GM12878 (cell line): ENCODE measurements around the gene PDGFD. TPM values are rescaled to one million over a fixed set of nuclear protein-coding genes. Genes with fewer than 3 reads are reported as not detected.

Source experiments
- BCLAF1 ChIP-seq: fragments of 450-650 bp; IDR thresholded peaks from 2 replicates; pipeline ENCODE4 v1.6.1; 2017; ENCODE audit warnings: antibody characterized with exemption, mild to moderate bottlenecking, moderate library complexity
- BHLHE40 ChIP-seq, 2 experiments: fragments of 450-650 bp in 1 of 2; IDR thresholded peaks; 2 replicates each; pipeline ENCODE4 v1.6.1; 2011 to 2017; ENCODE audit warnings: low read depth in 2 of 2, borderline replicate concordance in 1 of 2, improper control_type of control experiment in 1 of 2, low read length in 1 of 2, mild to moderate bottlenecking in 1 of 2
- CHD1 ChIP-seq: IDR thresholded peaks from 2 replicates; pipeline ENCODE4 v1.6.1; 2012; ENCODE audit warnings: low read depth, low read length, improper control_type of control experiment
- HCFC1 ChIP-seq: fragments of 150-350 bp; IDR thresholded peaks from 2 replicates; pipeline ENCODE4 v1.6.1; 2014; ENCODE audit warnings: low read length
- IRF3 ChIP-seq: fragments of 450-650 bp; IDR thresholded peaks from 2 replicates; pipeline ENCODE4 v1.6.1; 2014; ENCODE audit warnings: mild to moderate bottlenecking
- MTA3 ChIP-seq: IDR thresholded peaks from 2 replicates; pipeline ENCODE4 v1.6.1; 2012; ENCODE audit warnings: low read length, inconsistent platforms, borderline replicate concordance
- MYB ChIP-seq: fragments of 150-350 bp; IDR thresholded peaks from 2 replicates; pipeline ENCODE4 v1.6.1; 2014; ENCODE audit warnings: mild to moderate bottlenecking, low read depth, low read length, borderline replicate concordance
- NBN ChIP-seq: fragments of 450-650 bp; IDR thresholded peaks from 2 replicates; pipeline ENCODE4 v1.6.1; 2016
- NFYA ChIP-seq: IDR thresholded peaks from 2 replicates; pipeline ENCODE4 v1.6.1; 2011; ENCODE audit warnings: low read depth, mild to moderate bottlenecking, low read length, improper control_type of control experiment, borderline replicate concordance
- PBX3 ChIP-seq: IDR thresholded peaks from 2 replicates; pipeline ENCODE4 v1.6.1; 2011; ENCODE audit warnings: mild to moderate bottlenecking, low read depth, low read length, moderate library complexity; ENCODE audit not compliant: insufficient replicate concordance
- POLR2AphosphoS2 ChIP-seq: IDR thresholded peaks from 2 replicates; pipeline ENCODE4 v1.6.1; 2011; ENCODE audit warnings: low read depth, mild to moderate bottlenecking, low read length, improper control_type of control experiment, moderate library complexity
- POU2F2 ChIP-seq: IDR thresholded peaks from 3 replicates; pipeline ENCODE4 v1.6.1; 2011; ENCODE audit warnings: low read depth, mild to moderate bottlenecking, low read length, borderline replicate concordance
- RELB ChIP-seq: fragments of 450-650 bp; IDR thresholded peaks from 2 replicates; pipeline ENCODE4 v1.6.1; 2017; ENCODE audit warnings: low read depth, mild to moderate bottlenecking, moderate library complexity
- RUNX3 ChIP-seq: IDR thresholded peaks from 2 replicates; pipeline ENCODE4 v1.6.1; 2012; ENCODE audit warnings: low read length, inconsistent platforms
- TBL1XR1 ChIP-seq: IDR thresholded peaks from 2 replicates; pipeline ENCODE4 v1.6.1; 2012; ENCODE audit warnings: low read depth, low read length, improper control_type of control experiment
- YY1 ChIP-seq: IDR thresholded peaks from 2 replicates; pipeline ENCODE4 v1.6.1; 2011; ENCODE audit warnings: low read depth, mild to moderate bottlenecking, low read length
- ZNF687 ChIP-seq: fragments of 450-650 bp; IDR thresholded peaks from 2 replicates; pipeline ENCODE4 v1.6.1; 2017; ENCODE audit warnings: mild to moderate bottlenecking, moderate library complexity
- polyA plus RNA-seq, 11 experiments: library from polyadenylated mRNA; depleted of rRNA in 4 of 11; unstranded in 6 of 11; stranded (reverse) in 5 of 11; fragments of >200 nt; fragmentation: Nextera tagmentation in 4 of 11; fragmentation: Illumina TruSeq in 1 of 11; extraction: Ambion mirVana in 4 of 11; extraction: Trizol in 1 of 11; gene quantifications; 1 replicate in 1 of 11; 2 replicates in 10 of 11; pipeline versions ENCODE4 v1.2.1 to v1.2.3, GENCODE V29; 2011 to 2016; ENCODE audit warnings: inconsistent platforms in 2 of 11, missing spikeins in 2 of 11, low read depth in 1 of 11
- total RNA-seq, 4 experiments: library from RNA; depleted of rRNA in 3 of 4; stranded (reverse); fragments of >200 nt in 3 of 4; fragmentation: Illumina TruSeq in 1 of 4; extraction: Trizol in 1 of 4; gene quantifications; 2 replicates each; pipeline versions ENCODE4 v1.2.1 to v1.2.3, GENCODE V29; 2013 to 2021

The PDGFD gene
- total and polyA plus RNA-seq, 10 of the 15 experiments (the other 5 are each of a cell fraction or from before 2014, with no cell fraction given), result 0.05 to 0.13 TPM; not detected in 8

- no peak for TF ChIP-seq ZNF687
- TF ChIP-seq POU2F2, result peak; percentile 94; the same call in 2 of the 3 replicates
- no peak for TF ChIP-seq HCFC1
- peak; percentile 39; the same call in 1 of the 2 replicates for TF ChIP-seq RELB
- no peak for TF ChIP-seq YY1
- TF ChIP-seq PBX3, result no peak
- no peak for TF ChIP-seq NFYA
- TF ChIP-seq BCLAF1, result no peak
- TF ChIP-seq NBN, result 0 out of 2 replicates have a peak, but pooled peaks have one; percentile 21
- no peak for TF ChIP-seq IRF3
- TF ChIP-seq POLR2AphosphoS2, result no peak
- peak; percentile 49; the same call in 1 of the 2 replicates for TF ChIP-seq MTA3
- no peak for TF ChIP-seq CHD1
- peak; percentile 52; the same call in 1 of the 2 replicates for TF ChIP-seq TBL1XR1
- no peak for TF ChIP-seq MYB
- TF ChIP-seq BHLHE40 (IDR thresholded peaks at IDR 0.05; ENCODE audit: borderline replicate concordance in 1 of 2, low read depth in 2 of 2, low read length in 1 of 2), result peak in 1 of 2 experiments; percentile 53; a peak in 1 of 4 replicates
- TF ChIP-seq RUNX3, result peak; percentile 86
Measured at GRCh38 chr11:103903621-103904323, 260.2 kb downstream of the PDGFD start (continued).
